ENCODE data around the gene MUCL3.

DNA sequence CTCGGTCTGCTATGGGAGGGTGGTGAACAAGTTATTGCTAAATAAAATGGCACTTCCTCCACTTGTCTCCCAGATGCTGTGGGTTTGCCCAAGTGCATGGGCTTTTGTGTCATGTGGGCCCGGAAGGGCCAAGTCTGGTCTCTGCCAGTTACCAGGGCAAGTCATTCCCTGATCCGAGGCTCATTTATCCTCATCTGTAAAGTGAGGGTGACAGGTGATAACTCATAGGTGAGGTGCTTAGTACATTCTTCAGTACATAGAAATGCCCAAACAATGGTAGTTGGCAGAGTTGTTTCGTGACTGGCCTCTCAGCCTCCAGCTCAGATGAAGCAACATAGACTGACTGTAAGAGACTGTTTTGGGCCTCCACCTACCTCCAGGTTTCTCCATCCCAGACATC, 2.0 kb upstream of the MUCL3 start:
- TF ChIP-seq CTCF (IDR thresholded peaks at IDR 0.05 in 4 of 5, conservative IDR thresholded peaks at IDR 0.05 in 1 of 5) (no peak), POLR2A (IDR thresholded peaks at IDR 0.05) (no peak)
